T-helper 1 cell (primary cell): Measurements from ENCODE around the gene PELI2.
"Not testable (repeated sequence)": the region's sequence is repeated elsewhere in the genome, so short reads cannot be mapped to it uniquely, and the experiment has no call there.

Experiments
- DNase-seq, 5 donors: peaks; one replicate each; pipeline ENCODE4 v3.0.0-alpha.2; 2012 to 2020

The PELI2 gene

DNA sequence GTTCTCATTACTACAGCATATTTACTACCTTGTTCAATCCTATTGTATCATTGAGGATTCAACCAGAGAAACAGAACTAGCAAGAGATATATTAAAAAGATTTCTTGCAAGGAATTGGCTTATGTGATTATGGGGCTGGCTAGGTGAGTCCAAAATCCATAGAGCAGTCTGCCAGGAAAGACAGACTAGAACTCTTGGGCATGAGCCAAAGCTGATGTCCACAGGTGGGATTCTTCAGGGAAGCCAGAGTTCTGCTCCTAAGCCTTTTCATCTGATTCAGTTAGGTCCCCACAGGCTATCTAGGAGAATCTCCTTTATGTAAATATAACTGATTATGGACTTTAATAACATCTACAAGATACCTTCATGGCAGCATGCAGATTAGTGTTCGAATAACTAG is 26.0 kb downstream of the PELI2 start:
- DNase-seq = no peak

DNA sequence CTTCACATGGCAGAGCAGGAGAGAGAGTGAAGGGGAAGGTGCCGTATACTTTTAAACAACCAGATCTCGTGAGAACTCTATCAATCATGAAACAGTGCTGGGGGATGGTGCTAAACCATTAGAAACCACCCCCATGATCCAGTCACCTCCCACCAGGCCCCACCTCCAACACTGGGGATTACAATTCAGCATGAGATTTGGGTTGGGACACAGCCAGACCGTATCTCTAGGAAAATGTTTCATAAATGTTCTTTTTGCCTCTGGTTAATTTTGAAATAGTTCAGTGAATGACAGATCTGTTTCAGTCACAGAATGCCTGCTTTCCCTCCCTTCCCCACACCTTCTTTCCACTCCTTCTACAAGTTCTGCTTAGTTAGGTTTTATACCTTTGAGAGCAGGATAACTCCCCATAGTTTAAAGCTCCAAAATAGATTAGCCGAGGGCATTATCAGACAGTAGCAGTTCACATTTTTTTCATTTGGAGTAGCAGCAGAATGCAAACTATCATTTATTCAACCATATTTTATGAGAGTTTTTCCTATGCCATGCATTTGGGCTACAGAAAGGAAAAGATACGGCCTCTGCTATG is 27.1 kb downstream of the PELI2 start:
- DNase-seq = no peak

GRCh38 chr14:56145965-56146364 is 27.8 kb downstream of the PELI2 start:
- peak in 1 of 5 donors; percentile 70 for DNase-seq

DNA sequence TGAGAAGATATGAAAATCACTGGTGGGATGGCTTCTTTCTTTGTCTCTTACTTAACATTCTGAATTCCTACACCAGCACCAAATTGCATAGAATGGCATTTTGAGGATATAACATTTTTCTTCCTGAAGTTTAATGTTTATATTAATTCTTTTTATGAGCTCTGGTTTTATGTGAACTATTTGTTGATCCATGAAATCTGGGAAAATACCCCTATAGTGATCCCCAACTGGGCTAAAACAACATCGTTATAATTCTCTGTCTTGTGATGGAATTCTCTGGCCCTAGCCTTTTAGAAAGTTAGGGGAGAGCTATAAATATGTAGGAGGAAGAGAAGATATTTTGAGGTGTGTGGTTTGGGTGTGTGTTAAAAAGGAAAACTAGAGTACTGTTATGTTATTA is 29.2 kb downstream of the PELI2 start:
- DNase-seq = no peak

- no peak for DNase-seq
Measured at GRCh38 chr14:56147986-56148901, 30.0 kb downstream of the PELI2 start.

DNA sequence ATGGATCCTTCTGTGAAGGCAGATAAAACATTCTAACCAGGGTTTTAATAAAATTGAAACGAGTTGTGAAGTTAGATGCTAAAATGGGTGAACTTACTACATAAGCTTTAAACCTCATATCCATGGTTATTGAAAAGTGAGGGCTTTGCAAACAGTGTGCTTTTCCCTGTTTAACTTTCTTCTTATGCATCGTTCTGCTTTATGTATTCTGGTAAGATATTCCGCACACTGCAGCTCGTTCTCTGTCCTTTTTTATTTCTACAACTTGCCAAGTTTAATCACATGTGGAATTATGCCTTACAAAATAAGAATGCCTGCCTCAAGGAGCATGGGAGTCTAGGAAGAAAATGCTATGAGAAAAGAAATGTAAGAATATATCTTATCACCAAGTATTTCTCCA is 30.9 kb downstream of the PELI2 start:
- no peak for DNase-seq

DNA sequence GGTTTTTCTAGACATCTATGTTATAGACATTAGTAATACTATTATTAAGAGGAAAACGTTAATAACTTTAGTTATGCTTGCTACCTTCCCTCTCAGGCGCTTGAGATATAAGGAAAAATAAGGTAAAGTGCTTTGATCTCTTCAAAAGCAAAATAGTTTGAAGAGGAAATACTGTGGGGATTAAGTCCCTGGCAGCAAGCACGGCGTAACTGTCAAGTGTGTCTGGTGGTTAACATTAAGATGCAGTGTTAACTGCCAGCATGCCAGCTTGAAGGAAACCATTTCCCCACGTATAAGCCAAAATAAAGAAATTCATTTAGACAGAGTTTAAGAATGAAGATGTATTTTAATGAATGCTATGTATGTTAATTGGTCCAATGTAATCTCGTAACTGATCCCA is 31.8 kb downstream of the PELI2 start:
- DNase-seq = no peak

DNA sequence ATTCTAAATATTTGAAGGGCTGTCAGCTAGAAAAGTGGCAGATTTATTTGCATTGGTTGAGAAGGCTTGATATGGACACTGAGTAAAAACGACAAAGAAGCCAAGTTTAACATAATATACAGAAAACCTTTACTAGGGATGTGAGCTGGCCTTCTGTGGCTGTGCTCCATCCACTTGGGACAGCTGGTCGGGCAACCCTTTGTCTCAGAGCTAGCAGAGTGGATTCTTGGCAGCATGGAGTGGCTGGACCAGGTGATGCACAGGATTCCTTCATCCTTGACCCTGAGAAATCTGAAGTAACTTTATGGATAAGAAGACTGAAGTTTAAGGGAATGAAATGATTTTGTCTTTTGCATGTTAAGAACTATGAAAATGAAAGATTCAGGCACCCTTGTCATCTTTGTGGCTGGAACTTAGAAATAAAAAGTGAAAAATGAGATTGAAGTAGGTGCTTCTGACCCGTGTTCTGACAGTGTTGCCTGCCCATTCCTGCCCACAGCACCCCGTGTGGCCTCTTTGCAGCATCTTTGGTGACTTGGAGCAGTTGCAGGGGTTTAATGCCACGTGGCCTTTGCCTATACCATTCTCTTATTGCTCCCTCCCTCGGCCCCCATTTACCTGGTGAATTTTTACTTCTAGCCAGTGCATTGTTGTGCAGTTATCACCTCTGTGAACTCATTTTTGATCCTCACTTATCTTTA is 32.6 kb downstream of the PELI2 start:
- DNase-seq = peak in 1 of 5 donors; percentile 23

- DNase-seq = no peak
Measured at GRCh38 chr14:56152221-56152620, 34.0 kb downstream of the PELI2 start.

- DNase-seq = no peak
Measured at GRCh38 chr14:56153267-56153666, 35.1 kb downstream of the PELI2 start.

GRCh38 chr14:56154321-56154720 is 36.1 kb downstream of the PELI2 start:
- DNase-seq = no peak

GRCh38 chr14:56156096-56156495 is 37.9 kb downstream of the PELI2 start:
- DNase-seq = no peak

DNA sequence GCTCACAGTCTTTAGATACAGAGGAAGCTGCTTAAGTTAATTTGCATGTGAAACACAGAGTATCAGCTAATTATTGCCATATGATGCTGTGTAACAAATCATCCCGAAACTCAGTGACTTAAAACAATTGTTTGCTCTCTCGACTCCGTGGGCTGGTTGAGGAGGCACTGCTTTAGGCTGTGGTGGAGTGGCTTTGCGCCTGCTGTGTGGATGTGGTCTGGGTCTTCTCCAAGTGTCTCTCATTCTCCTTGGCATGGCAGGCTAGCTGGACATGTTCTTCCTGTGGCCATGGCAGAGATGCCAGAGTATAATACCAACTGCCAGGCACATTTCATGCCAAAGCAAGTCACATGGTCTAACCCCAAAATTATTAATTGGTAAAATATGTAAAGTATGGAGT is 40.9 kb downstream of the PELI2 start:
- DNase-seq = no peak

DNA sequence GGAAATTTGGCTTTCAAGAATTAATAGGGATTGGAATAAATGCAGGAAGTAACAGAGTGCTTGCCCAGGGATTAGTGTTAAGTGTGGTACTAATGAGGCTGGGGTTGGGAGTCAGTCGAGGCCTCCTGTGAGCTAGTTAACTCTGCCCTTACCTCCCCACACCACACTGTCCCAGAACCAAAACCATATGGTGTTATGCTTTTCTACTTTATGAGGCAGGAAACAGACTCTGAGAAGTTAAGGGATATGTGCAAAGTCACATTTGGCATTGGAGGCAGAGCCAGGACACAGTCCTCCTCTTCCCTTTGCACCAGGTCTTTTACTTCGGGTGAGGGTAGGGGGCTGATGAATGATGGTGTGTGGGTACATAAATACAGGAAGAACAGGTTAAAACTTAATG is 41.9 kb downstream of the PELI2 start:
- no peak for DNase-seq

- DNase-seq = no peak
Measured at GRCh38 chr14:56161658-56162057, 43.4 kb downstream of the PELI2 start.

GRCh38 chr14:56162476-56162875 is 44.3 kb downstream of the PELI2 start:
- DNase-seq = no peak

DNA sequence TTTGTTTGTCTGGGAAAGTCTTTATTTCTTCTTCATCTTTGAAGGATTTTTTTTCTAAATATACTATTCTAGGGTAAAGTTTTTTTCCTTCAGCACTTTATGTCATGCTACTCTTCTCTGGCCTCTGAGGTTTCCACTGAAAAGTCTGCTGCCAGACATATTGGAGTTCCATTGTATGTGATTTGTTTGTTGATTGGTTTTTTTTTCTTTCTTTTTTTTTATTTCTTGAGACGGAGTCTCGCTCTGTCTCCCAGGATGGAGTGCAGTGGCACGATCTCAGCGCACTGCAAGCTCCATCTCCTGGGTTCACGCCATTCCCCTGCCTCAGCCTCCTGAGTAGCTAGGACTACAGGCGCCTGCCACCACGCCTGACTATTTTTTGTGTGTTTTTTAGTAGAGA is 48.4 kb downstream of the PELI2 start:
- DNase-seq = not testable (repeated sequence)

- no peak for DNase-seq
Measured at GRCh38 chr14:56168007-56168616, 49.9 kb downstream of the PELI2 start.

DNA sequence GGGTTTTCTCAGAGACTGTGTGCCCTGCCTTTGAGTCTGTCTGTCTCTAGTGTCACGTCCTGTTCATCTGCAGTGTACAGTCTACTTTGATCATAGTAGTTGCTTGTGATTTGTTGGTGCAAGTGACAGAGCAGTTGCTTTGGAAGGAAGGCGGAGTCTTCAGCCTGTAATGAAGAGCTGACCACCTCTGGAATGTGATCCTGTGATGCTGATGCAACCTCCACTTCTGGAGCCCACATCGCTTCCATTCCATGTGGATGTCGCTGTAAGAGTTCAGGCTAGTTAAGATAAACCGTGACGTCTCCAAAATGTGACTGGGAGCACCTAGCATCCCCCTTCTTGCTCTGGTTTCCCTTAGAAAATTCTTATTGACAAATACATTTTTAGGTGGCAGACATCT is 51.8 kb downstream of the PELI2 start:
- DNase-seq = no peak

GRCh38 chr14:56170877-56171422 is 52.7 kb downstream of the PELI2 start:
- DNase-seq = no peak

DNA sequence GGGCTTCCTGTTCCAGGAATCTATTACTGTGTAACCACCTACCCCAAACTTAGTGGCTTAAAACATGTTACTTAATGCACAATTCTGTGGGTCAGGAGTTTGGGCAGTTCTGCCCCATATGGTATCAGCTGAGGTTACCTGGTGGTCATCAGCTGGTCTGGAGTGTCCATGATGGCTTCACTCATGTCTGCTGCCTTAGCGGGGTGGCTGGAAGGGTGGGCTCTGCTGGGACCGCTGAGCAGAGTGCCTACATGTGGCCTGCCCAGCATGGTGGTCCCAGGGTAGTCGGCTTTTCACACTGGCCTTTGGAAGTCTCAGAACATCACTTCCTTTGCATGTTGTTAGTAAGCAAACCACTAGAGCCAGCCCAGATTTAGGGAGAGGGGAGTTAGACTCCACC is 53.9 kb downstream of the PELI2 start:
- DNase-seq = no peak

GRCh38 chr14:56172571-56172971 is 54.4 kb downstream of the PELI2 start:
- DNase-seq = peak in 1 of 5 donors; percentile 58

GRCh38 chr14:56173365-56173922 is 55.2 kb downstream of the PELI2 start:
- peak in 1 of 5 donors; percentile 33 for DNase-seq
